Peyer's patch (tissue), 4 donors: ENCODE results near the gene RPS27L.

Source experiments
- POLR2A ChIP-seq, 2 donors: fragments of 450-650 bp; IDR thresholded peaks; one replicate each; pipeline ENCODE4 v1.5.1; 2017; ENCODE audit warnings: antibody characterized with exemption in 2 of 2, mild to moderate bottlenecking in 2 of 2, moderate library complexity in 2 of 2
- TF ChIP-seq, protein P1 (sequence below), 6 experiments: fragments of 450-650 bp in 4 of 6; fragments of 200-600 bp in 2 of 6; sonication (generic) in 1 of 6; IDR thresholded peaks; one replicate each; pipeline ENCODE4 v1.5.1; 2017 to 2019; ENCODE audit warnings: antibody characterized with exemption in 6 of 6, mild to moderate bottlenecking in 3 of 6, moderate library complexity in 1 of 6

- TF ChIP-seq, protein P1, sequence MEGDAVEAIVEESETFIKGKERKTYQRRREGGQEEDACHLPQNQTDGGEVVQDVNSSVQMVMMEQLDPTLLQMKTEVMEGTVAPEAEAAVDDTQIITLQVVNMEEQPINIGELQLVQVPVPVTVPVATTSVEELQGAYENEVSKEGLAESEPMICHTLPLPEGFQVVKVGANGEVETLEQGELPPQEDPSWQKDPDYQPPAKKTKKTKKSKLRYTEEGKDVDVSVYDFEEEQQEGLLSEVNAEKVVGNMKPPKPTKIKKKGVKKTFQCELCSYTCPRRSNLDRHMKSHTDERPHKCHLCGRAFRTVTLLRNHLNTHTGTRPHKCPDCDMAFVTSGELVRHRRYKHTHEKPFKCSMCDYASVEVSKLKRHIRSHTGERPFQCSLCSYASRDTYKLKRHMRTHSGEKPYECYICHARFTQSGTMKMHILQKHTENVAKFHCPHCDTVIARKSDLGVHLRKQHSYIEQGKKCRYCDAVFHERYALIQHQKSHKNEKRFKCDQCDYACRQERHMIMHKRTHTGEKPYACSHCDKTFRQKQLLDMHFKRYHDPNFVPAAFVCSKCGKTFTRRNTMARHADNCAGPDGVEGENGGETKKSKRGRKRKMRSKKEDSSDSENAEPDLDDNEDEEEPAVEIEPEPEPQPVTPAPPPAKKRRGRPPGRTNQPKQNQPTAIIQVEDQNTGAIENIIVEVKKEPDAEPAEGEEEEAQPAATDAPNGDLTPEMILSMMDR (IDR thresholded peaks at IDR 0.05) = no peak
- no peak for TF ChIP-seq POLR2A (IDR thresholded peaks at IDR 0.05)
Measured at GRCh38 chr15:63135804-63136203, 21.5 kb downstream of the RPS27L start.
